ENCODE results near the gene TSPAN3.

Gene TSPAN3

DNA sequence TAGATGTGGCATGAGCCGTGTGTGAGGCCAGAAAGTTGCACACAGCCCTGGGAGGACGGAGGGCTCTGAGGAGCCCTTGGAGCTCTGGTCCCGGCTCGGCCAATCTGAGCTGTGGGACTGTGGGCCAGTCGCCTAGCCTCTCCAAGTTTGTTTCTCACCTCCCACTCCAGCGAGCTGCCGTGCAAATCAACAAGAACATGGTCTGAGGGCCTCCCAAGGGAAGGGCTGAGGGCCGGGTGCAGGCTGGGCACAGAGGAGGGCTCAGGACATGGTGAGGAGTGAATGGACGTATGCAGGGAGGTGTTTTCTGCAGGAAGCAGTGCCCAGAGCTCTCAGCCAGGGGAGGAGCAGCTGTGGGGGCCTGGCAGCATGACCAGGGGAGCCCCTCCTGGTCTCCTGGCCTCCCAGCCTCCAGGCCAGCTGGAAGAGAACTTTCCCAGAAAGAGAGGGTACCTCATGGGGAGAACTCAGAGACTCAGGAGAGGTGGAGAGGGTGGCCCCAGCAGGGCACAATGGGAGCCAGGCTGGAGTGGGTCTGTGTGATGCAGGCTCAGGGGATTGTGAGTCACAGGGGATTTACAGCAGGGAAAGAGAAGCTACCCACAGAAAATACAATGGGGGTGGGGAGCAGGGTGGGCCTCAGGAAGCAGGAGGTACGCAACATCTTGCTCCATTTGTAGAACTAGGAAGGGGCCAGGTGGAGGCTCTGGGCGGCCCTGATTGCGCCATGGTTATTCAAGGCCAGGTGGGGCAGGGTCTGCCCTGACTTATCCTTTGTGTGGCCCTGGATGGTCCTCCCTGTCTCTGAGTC is 51.2 kb downstream of the TSPAN3 start:
- no peak for ATAC-seq (ENCODE audit: low read depth)
- Histone ChIP-seq H3K36me3 (ENCODE audit: low read depth) (no peaks in the 10 kb centered on the region), H3K4me3 (ENCODE audit: severe bottlenecking) (no peak overlapping the region), H3K27me3 (ENCODE audit: insufficient read depth, poor library complexity, severe bottlenecking) (no peaks in the 10 kb centered on the region), H3K9me3 (ENCODE audit: severe bottlenecking) (no peaks in the 10 kb centered on the region), H3K27ac (ENCODE audit: poor library complexity, severe bottlenecking) (no peak overlapping the region), H3K4me1 (ENCODE audit: insufficient read depth, poor library complexity, severe bottlenecking) (peaks cover 5% of the 10 kb centered on the region)
- DNase-seq (ENCODE audit: low spot score) = no peak
- no peak for TF ChIP-seq CTCF (IDR thresholded peaks at IDR 0.05; ENCODE audit: poor library complexity, severe bottlenecking)

GRCh38 chr15:77018796-77019505 is 52.0 kb downstream of the TSPAN3 start:
- Histone ChIP-seq H3K27ac (ENCODE audit: poor library complexity, severe bottlenecking) (no peak overlapping the region), H3K4me3 (ENCODE audit: severe bottlenecking) (no peak overlapping the region), H3K27me3 (ENCODE audit: insufficient read depth, poor library complexity, severe bottlenecking) (no peaks in the 10 kb centered on the region), H3K4me1 (ENCODE audit: insufficient read depth, poor library complexity, severe bottlenecking) (peaks cover 7% of the 10 kb centered on the region), H3K9me3 (ENCODE audit: severe bottlenecking) (no peaks in the 10 kb centered on the region), H3K36me3 (ENCODE audit: low read depth) (no peaks in the 10 kb centered on the region)
- DNase-seq (ENCODE audit: low spot score) (no peak), ATAC-seq (ENCODE audit: low read depth) (no peak)
- TF ChIP-seq CTCF (IDR thresholded peaks at IDR 0.05; ENCODE audit: poor library complexity, severe bottlenecking) = no peak

GRCh38 chr15:77017761-77018720 is 52.9 kb downstream of the TSPAN3 start:
- no peak for TF ChIP-seq CTCF (IDR thresholded peaks at IDR 0.05; ENCODE audit: poor library complexity, severe bottlenecking)
- H3K9me3 ChIP-seq (ENCODE audit: severe bottlenecking) = no peaks in the 10 kb centered on the region
- ATAC-seq (ENCODE audit: low read depth) (no peak), DNase-seq (ENCODE audit: low spot score) (no peak)
- H3K4me1 ChIP-seq (ENCODE audit: insufficient read depth, poor library complexity, severe bottlenecking) = peaks cover 9% of the 10 kb centered on the region
- H3K36me3 ChIP-seq (ENCODE audit: low read depth) = no peaks in the 10 kb centered on the region
- H3K27me3 ChIP-seq (ENCODE audit: insufficient read depth, poor library complexity, severe bottlenecking) = no peaks in the 10 kb centered on the region
- no peak overlapping the region for H3K27ac ChIP-seq (ENCODE audit: poor library complexity, severe bottlenecking)
- H3K4me3 ChIP-seq (ENCODE audit: severe bottlenecking) = no peak overlapping the region

DNA sequence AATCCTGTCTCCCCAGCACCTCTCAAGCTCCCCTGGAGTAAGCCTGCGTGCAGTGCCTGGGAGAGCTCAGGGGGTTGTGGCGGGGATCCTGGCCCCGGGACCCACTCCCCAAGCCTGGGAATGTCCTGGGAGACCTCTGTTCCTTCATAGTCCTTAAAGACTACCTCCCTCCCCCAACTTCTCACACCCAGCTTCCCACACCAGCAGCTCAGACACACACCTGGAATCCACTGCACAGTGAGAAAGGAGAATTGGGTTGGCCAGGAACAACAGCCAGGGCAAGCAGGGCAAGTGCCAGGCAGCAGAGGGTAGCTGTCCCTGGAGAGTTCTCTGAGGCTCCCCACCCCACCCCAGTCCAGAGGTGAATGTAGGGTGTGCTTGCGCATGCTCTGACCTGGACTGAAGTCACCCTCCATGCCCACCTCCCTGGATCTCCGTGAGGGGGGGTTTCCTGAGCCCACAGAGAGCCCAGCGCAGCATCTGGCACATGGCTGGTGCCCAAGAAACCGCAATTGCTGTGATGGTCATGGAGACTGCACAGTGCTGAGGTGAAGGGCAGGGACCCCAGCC is 53.7 kb downstream of the TSPAN3 start:
- ATAC-seq (ENCODE audit: low read depth) (no peak), DNase-seq (ENCODE audit: low spot score) (no peak)
- Histone ChIP-seq H3K36me3 (ENCODE audit: low read depth) (no peaks in the 10 kb centered on the region), H3K9me3 (ENCODE audit: severe bottlenecking) (no peaks in the 10 kb centered on the region), H3K4me1 (ENCODE audit: insufficient read depth, poor library complexity, severe bottlenecking) (peaks cover 8% of the 10 kb centered on the region), H3K27ac (ENCODE audit: poor library complexity, severe bottlenecking) (no peak overlapping the region), H3K4me3 (ENCODE audit: severe bottlenecking) (no peak overlapping the region), H3K27me3 (ENCODE audit: insufficient read depth, poor library complexity, severe bottlenecking) (no peaks in the 10 kb centered on the region)
- TF ChIP-seq CTCF (IDR thresholded peaks at IDR 0.05; ENCODE audit: poor library complexity, severe bottlenecking) = no peak
